ENCODE data around the gene PPP2R3A. TPM values are rescaled to one million over a fixed set of nuclear protein-coding genes. Genes with fewer than 3 reads are reported as not detected.

PPP2R3A gene
- total RNA-seq, 2 donors from 2014 or later, result 11.2 to 22.4 TPM

- intact Hi-C loops (cut with DNase I), result no loop called here
- Histone ChIP-seq H3K4me1 (no peaks in the 10 kb centered on the region), H3K9me3 (no peaks in the 10 kb centered on the region), H3K27me3 (no peaks in the 10 kb centered on the region), H3K4me3 (no peak overlapping the region), H3K27ac (no peak overlapping the region), H3K36me3 (replicated peaks in 1 of 2; ENCODE audit: insufficient read depth in 1 of 2, low read depth in 2 of 2) (no peaks in the 10 kb centered on the region)
- TF ChIP-seq POLR2A (IDR thresholded peaks at IDR 0.05), result no peak
- TF ChIP-seq, protein P1, sequence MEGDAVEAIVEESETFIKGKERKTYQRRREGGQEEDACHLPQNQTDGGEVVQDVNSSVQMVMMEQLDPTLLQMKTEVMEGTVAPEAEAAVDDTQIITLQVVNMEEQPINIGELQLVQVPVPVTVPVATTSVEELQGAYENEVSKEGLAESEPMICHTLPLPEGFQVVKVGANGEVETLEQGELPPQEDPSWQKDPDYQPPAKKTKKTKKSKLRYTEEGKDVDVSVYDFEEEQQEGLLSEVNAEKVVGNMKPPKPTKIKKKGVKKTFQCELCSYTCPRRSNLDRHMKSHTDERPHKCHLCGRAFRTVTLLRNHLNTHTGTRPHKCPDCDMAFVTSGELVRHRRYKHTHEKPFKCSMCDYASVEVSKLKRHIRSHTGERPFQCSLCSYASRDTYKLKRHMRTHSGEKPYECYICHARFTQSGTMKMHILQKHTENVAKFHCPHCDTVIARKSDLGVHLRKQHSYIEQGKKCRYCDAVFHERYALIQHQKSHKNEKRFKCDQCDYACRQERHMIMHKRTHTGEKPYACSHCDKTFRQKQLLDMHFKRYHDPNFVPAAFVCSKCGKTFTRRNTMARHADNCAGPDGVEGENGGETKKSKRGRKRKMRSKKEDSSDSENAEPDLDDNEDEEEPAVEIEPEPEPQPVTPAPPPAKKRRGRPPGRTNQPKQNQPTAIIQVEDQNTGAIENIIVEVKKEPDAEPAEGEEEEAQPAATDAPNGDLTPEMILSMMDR (IDR thresholded peaks at IDR 0.05), result no peak
- DNase-seq, result no peak
- WGBS, 2 donors, result 86 to 89% methylated on average over 5 of the region's 5 CpGs
- no peak for ATAC-seq
These were observed 103.2 kb downstream of the PPP2R3A start for GRCh38 chr3:136068708-136069107.

GRCh38 chr3:136069933-136070332, 104.4 kb downstream of the PPP2R3A start:
- intact Hi-C loops (cut with DNase I), result loop anchor here (5.0 kb wide), 1 partner anchor 942 kb away; no protein-coding TSS in a partner anchor
- no peak for ATAC-seq
- Histone ChIP-seq H3K9me3 (no peaks in the 10 kb centered on the region), H3K36me3 (replicated peaks in 1 of 2; ENCODE audit: insufficient read depth in 1 of 2, low read depth in 2 of 2) (no peaks in the 10 kb centered on the region), H3K4me3 (no peak overlapping the region), H3K27ac (no peak overlapping the region), H3K4me1 (no peaks in the 10 kb centered on the region), H3K27me3 (no peaks in the 10 kb centered on the region)
- no peak for DNase-seq
- no peak for TF ChIP-seq POLR2A (IDR thresholded peaks at IDR 0.05)
- TF ChIP-seq, protein P1 (IDR thresholded peaks at IDR 0.05), result no peak
- 64 to 66% methylated on average over 5 of the region's 5 CpGs for WGBS, 2 donors

- Histone ChIP-seq H3K27ac (no peak overlapping the region), H3K4me1 (no peaks in the 10 kb centered on the region), H3K9me3 (no peaks in the 10 kb centered on the region), H3K27me3 (no peaks in the 10 kb centered on the region), H3K4me3 (no peak overlapping the region), H3K36me3 (replicated peaks in 1 of 2; ENCODE audit: insufficient read depth in 1 of 2, low read depth in 2 of 2) (no peaks in the 10 kb centered on the region)
- 76 to 83% methylated on average over 3 of the region's 3 CpGs for WGBS, 2 donors
- DNase-seq (no peak), ATAC-seq (no peak)
- intact Hi-C loops (cut with DNase I), result loop anchor here (5.0 kb wide), 1 partner anchor 942 kb away; no protein-coding TSS in a partner anchor
- no peak for TF ChIP-seq POLR2A (IDR thresholded peaks at IDR 0.05)
- TF ChIP-seq, protein P1 (IDR thresholded peaks at IDR 0.05), result no peak
These were observed 104.8 kb downstream of the PPP2R3A start for GRCh38 chr3:136070334-136070733.

- Histone ChIP-seq H3K27ac (no peak overlapping the region), H3K4me3 (no peak overlapping the region), H3K4me1 (no peaks in the 10 kb centered on the region), H3K36me3 (replicated peaks in 1 of 2; ENCODE audit: insufficient read depth in 1 of 2, low read depth in 2 of 2) (no peaks in the 10 kb centered on the region), H3K27me3 (no peaks in the 10 kb centered on the region), H3K9me3 (no peaks in the 10 kb centered on the region)
- ATAC-seq (no peak), DNase-seq (no peak)
- intact Hi-C loops (cut with DNase I), result loop anchor here (5.0 kb wide), 1 partner anchor 941 kb away; no protein-coding TSS in a partner anchor
- 49 to 52% methylated on average over 9 of the region's 9 CpGs for WGBS, 2 donors
- TF ChIP-seq, protein P1 (IDR thresholded peaks at IDR 0.05), result no peak
- TF ChIP-seq POLR2A (IDR thresholded peaks at IDR 0.05), result no peak
These were observed 105.7 kb downstream of the PPP2R3A start for GRCh38 chr3:136070953-136071949.

Data from body of pancreas (tissue), 4 donors.